GM19023 (cell line): ENCODE data around the gene PCDHA2.
"Not testable (repeated sequence)": the region's sequence is repeated elsewhere in the genome, so short reads cannot be mapped to it uniquely, and the experiment has no call there.

Experiments
- ATAC-seq: cut with Tn5 transposase; IDR thresholded peaks from one replicate; pipeline ENCODE4 v1.9.1; 2021; ENCODE audit warnings: mild to moderate bottlenecking, moderate library complexity; ENCODE audit not compliant: unreplicated experiment

Gene PCDHA2

GRCh38 chr5:140794595-140795258, at the start of gene PCDHA2:
Gene PCDHA2 (plus strand): TSS chr5:140794852.
- ATAC-seq: no peak

GRCh38 chr5:140753561-140753960, 41.1 kb upstream of the PCDHA2 start:
- ATAC-seq: no peak

GRCh38 chr5:140764177-140764973, 30.3 kb upstream of the PCDHA2 start:
- ATAC-seq: no peak

- no peak for ATAC-seq
Measured at GRCh38 chr5:140767444-140767843, 27.2 kb upstream of the PCDHA2 start.

- no peak for ATAC-seq
Measured at GRCh38 chr5:140780512-140780911, 14.1 kb upstream of the PCDHA2 start.

- no peak for ATAC-seq
Measured at GRCh38 chr5:140785905-140786686, 8.6 kb upstream of the PCDHA2 start, which contains the start of gene PCDHA1. Gene PCDHA1 (plus strand): TSS chr5:140786140.

- not testable (repeated sequence) for ATAC-seq
Measured at GRCh38 chr5:140787422-140787821, 7.2 kb upstream of the PCDHA2 start.

- ATAC-seq: not testable (repeated sequence)
Measured at GRCh38 chr5:140787849-140788504, 6.7 kb upstream of the PCDHA2 start.

GRCh38 chr5:140791089-140791488, 3.6 kb upstream of the PCDHA2 start:
- no peak for ATAC-seq

GRCh38 chr5:140795259-140795641, 598 bp downstream of the PCDHA2 start:
- ATAC-seq: no peak

- ATAC-seq: not testable (repeated sequence)
Measured at GRCh38 chr5:140796072-140796717, 1.5 kb downstream of the PCDHA2 start.

- no peak for ATAC-seq
Measured at GRCh38 chr5:140796718-140797095, 2.1 kb downstream of the PCDHA2 start.

- ATAC-seq: no peak
Measured at GRCh38 chr5:140800816-140801493, 6.3 kb downstream of the PCDHA2 start, which contains the start of gene PCDHA3. Gene PCDHA3 (plus strand): TSS chr5:140801057.

GRCh38 chr5:140801494-140801841, 6.8 kb downstream of the PCDHA2 start:
- ATAC-seq: no peak

- not testable (repeated sequence) for ATAC-seq
Measured at GRCh38 chr5:140802381-140802780, 7.7 kb downstream of the PCDHA2 start.

- no peak for ATAC-seq
Measured at GRCh38 chr5:140802781-140803271, 8.2 kb downstream of the PCDHA2 start.

- ATAC-seq: no peak
Measured at GRCh38 chr5:140806834-140807775, 12.5 kb downstream of the PCDHA2 start, which contains the start of gene PCDHA4. Gene PCDHA4 (plus strand): TSS chr5:140807068.

- not testable (repeated sequence) for ATAC-seq
Measured at GRCh38 chr5:140808241-140808888, 13.7 kb downstream of the PCDHA2 start.
